Calu3 (cell line): ENCODE data around the gene FAM13A. TPM values are rescaled to one million over a fixed set of nuclear protein-coding genes. Genes with fewer than 3 reads are reported as not detected.

Source experiments
- BruUV-seq: library from RNA; stranded (reverse); fragments of 400-500 nt; replicated peaks from 2 replicates; lab custom pipeline; 2021; lab: Mats Ljungman, UMichigan
- CTCF ChIA-PET: fragments of 300-600 bp; sonication (Branson Sonifier 250); formaldehyde crosslinking; loops from one replicate; lab custom pipeline; 2022; ENCODE audit warnings: antibody characterized with exemption; lab: Charles Lee
- DNase-seq: peaks from one replicate; pipeline ENCODE4 v3.0.0; 2022
- H3K27ac Mint-ChIP-seq: one replicate; pipeline ENCODE4 v1.8.0; 2022; ENCODE audit warnings: mixed read lengths; ENCODE audit not compliant: unreplicated experiment
- H3K27me3 Mint-ChIP-seq: one replicate; pipeline ENCODE4 v1.8.0; 2022; ENCODE audit warnings: mixed read lengths; ENCODE audit not compliant: unreplicated experiment
- H3K36me3 Mint-ChIP-seq: one replicate; pipeline ENCODE4 v1.8.0; 2022; ENCODE audit warnings: mild to moderate bottlenecking, moderate library complexity, mixed read lengths; ENCODE audit not compliant: insufficient read depth, unreplicated experiment
- H3K4me1 Mint-ChIP-seq: one replicate; pipeline ENCODE4 v1.8.0; 2022; ENCODE audit warnings: mild to moderate bottlenecking, low read depth, mixed read lengths; ENCODE audit not compliant: unreplicated experiment
- H3K4me3 Mint-ChIP-seq: one replicate; pipeline ENCODE4 v1.8.0; 2022; ENCODE audit warnings: mild to moderate bottlenecking, low read depth, moderate library complexity, mixed read lengths; ENCODE audit not compliant: unreplicated experiment
- H3K9me3 Mint-ChIP-seq: one replicate; pipeline ENCODE4 v1.8.0; 2022; ENCODE audit warnings: low read depth, mixed read lengths; ENCODE audit not compliant: unreplicated experiment
- intact Hi-C: fragments of 100-400 bp; cut with micrococcal nuclease; formaldehyde crosslinking; loops from one replicate; pipeline ENCODE4 v1.10.0; 2022; ENCODE audit not compliant: unreplicated experiment
- total RNA-seq: library from RNA; stranded (reverse); gene quantifications from 2 replicates; pipeline ENCODE4 v1.2.3, GENCODE V29; 2022
- TF ChIP-seq, protein P1 (sequence below): fragments of 200-600 bp; IDR thresholded peaks from one replicate; pipeline ENCODE4 v1.8.0; 2022; ENCODE audit warnings: antibody characterized with exemption; ENCODE audit not compliant: unreplicated experiment

Gene FAM13A
- total RNA-seq, 1 experiment from 2014 or later: 13.5 TPM

DNA sequence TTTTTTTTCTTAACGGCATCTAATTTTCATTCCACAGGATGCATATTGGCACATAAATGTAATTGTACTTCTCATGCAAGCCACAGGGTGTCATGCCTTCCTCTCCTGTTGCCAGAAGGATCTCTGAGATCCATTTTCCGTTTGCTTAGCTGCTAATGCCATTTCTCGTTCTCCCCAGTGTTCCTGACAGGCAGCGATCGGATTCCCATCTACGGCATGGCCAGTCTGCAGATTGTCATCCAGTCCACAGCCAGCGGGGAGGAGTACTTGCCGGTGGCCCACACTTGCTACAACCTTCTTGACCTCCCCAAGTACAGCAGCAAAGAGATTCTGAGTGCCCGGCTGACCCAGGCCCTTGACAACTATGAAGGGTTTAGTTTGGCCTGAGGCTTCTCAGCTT is 350.4 kb downstream of the FAM13A start:
- TF ChIP-seq, protein P1, sequence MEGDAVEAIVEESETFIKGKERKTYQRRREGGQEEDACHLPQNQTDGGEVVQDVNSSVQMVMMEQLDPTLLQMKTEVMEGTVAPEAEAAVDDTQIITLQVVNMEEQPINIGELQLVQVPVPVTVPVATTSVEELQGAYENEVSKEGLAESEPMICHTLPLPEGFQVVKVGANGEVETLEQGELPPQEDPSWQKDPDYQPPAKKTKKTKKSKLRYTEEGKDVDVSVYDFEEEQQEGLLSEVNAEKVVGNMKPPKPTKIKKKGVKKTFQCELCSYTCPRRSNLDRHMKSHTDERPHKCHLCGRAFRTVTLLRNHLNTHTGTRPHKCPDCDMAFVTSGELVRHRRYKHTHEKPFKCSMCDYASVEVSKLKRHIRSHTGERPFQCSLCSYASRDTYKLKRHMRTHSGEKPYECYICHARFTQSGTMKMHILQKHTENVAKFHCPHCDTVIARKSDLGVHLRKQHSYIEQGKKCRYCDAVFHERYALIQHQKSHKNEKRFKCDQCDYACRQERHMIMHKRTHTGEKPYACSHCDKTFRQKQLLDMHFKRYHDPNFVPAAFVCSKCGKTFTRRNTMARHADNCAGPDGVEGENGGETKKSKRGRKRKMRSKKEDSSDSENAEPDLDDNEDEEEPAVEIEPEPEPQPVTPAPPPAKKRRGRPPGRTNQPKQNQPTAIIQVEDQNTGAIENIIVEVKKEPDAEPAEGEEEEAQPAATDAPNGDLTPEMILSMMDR: no peak
- BruUV-seq: no TSS peak
- Mint-ChIP-seq H3K4me1 (no peaks in the 10 kb centered on the region), H3K36me3 (no peaks in the 10 kb centered on the region), H3K4me3 (no peak overlapping the region), H3K9me3 (no peaks in the 10 kb centered on the region), H3K27me3 (no peaks in the 10 kb centered on the region), H3K27ac (no peak overlapping the region)
- CTCF ChIA-PET: interaction anchor here (0.8 to 1.2 kb wide), 4 partner anchors 85 to 96 kb away, joined by 3 to 7 read pairs (median 4); no protein-coding TSS in a partner anchor
- no peak for DNase-seq
- intact Hi-C loops: loop anchor here (1.0 to 5.0 kb wide), 2 partner anchors 85 to 316 kb away; no protein-coding TSS in a partner anchor

DNA sequence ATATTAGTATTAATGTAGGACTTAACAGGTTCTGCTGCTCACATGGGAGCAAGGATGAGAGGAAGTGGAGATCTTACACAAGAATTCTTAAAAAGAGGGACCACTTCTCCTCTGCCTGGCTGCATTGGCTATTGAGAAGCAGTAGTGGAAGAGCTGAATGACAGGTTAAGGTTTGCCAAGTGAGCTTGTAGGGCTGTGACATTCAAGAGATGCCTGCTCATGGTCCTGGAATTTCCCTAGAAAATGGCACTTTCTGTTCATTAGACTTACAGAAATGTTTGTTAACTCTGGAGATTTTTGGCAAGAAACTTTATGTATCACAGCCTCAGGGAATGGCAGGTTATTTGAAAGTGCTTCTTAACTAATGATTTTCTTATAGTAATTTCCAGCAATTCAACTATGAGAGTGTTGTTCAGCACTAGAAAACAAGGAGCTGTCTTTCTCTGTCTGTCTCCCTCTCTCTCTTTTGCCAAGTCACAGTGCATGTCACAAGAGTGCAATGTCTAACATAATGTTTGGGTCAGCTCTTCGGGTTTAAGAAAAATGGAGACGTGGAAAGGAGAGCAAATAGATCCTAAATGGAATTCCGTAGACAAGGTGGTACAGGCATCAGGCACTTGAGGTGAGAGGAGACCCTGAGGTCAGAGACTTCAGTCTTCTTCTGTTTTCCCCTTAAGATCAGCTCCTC is 351.0 kb downstream of the FAM13A start:
- no peak for DNase-seq
- intact Hi-C loops: loop anchor here (1.0 to 5.0 kb wide), 2 partner anchors 85 to 316 kb away; no protein-coding TSS in a partner anchor
- H3K4me3 Mint-ChIP-seq: no peak overlapping the region
- TF ChIP-seq, protein P1: no peak
- CTCF ChIA-PET: interaction anchor here (0.8 to 1.2 kb wide), 3 partner anchors 93 to 96 kb away, joined by 3 to 7 read pairs (median 4); no protein-coding TSS in a partner anchor
- H3K27me3 Mint-ChIP-seq: no peaks in the 10 kb centered on the region
- no TSS peak for BruUV-seq
- no peaks in the 10 kb centered on the region for H3K4me1 Mint-ChIP-seq
- no peak overlapping the region for H3K27ac Mint-ChIP-seq
- H3K36me3 Mint-ChIP-seq: no peaks in the 10 kb centered on the region
- H3K9me3 Mint-ChIP-seq: no peaks in the 10 kb centered on the region

DNA sequence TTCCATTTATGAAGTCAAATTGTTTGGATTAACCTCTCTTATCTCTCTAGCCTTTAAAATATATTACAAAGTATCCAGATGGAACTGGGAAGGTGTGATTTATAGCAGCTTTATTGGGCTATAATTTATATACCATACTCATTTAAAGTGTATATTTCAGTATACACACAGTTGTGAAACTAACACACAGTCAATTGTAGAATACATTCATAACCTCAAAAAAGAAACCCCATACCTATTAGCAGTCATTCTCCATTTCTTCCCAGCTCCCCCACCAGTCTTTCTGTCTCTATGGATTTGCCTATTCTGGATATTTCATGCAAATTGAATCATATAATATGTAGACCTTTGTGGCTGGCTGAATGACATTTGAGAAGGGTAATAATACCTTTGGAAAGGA is 351.8 kb downstream of the FAM13A start:
- no peaks in the 10 kb centered on the region for H3K27me3 Mint-ChIP-seq
- no peaks in the 10 kb centered on the region for H3K4me1 Mint-ChIP-seq
- no TSS peak for BruUV-seq
- TF ChIP-seq, protein P1: no peak
- H3K9me3 Mint-ChIP-seq: no peaks in the 10 kb centered on the region
- H3K4me3 Mint-ChIP-seq: no peak overlapping the region
- intact Hi-C loops: loop anchor here (5.0 kb wide), 1 partner anchor 317 kb away; no protein-coding TSS in a partner anchor
- DNase-seq: no peak
- CTCF ChIA-PET: no interaction called here
- no peaks in the 10 kb centered on the region for H3K36me3 Mint-ChIP-seq
- no peak overlapping the region for H3K27ac Mint-ChIP-seq

DNA sequence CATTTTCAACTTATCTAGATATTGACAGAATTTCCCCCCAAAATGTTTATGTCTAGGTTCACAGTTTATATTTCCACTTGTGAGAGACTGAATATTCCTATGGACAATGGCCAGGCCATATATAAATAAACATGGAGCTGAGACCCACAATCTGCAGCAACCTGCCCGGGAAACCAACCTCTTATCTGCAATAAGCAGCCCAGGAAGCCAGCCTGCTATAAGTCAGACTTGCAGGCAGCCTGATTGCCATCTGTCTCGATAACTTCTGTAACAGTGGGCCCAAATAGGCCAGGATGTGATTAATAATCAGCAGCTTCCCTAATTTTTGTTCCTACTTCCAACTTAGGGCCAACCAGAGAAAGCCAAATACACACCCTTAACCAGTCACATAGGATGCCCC is 354.2 kb downstream of the FAM13A start:
- no peaks in the 10 kb centered on the region for H3K36me3 Mint-ChIP-seq
- H3K9me3 Mint-ChIP-seq: no peaks in the 10 kb centered on the region
- H3K27ac Mint-ChIP-seq: no peak overlapping the region
- H3K4me1 Mint-ChIP-seq: no peaks in the 10 kb centered on the region
- intact Hi-C loops: no loop called here
- no peaks in the 10 kb centered on the region for H3K27me3 Mint-ChIP-seq
- CTCF ChIA-PET: interaction anchor here (0.6 kb wide), 1 partner anchor 716 kb away, joined by 5 read pairs; no protein-coding TSS in a partner anchor
- DNase-seq: no peak
- H3K4me3 Mint-ChIP-seq: no peak overlapping the region
- TF ChIP-seq, protein P1: no peak
- no TSS peak for BruUV-seq
